NCI-H2196 treated with DMSO at 0.1 percent for 48 hours (cell line): ENCODE measurements around the gene KCNS1.

Experiments used
- DNase-seq: peaks from one replicate; lab custom pipeline; 2025; ENCODE audit not compliant: unreplicated experiment; lab: John Stamatoyannopoulos, UW

Gene KCNS1

GRCh38 chr20:45051204-45052060, 49.5 kb downstream of the KCNS1 start:
- DNase-seq = no peak

- DNase-seq = no peak
Observed at GRCh38 chr20:45049904-45050471, 50.9 kb downstream of the KCNS1 start.

GRCh38 chr20:45049438-45049837, 51.5 kb downstream of the KCNS1 start:
- no peak for DNase-seq

- no peak for DNase-seq
Observed at GRCh38 chr20:45047581-45048119, 53.3 kb downstream of the KCNS1 start.

- no peak for DNase-seq
Observed at GRCh38 chr20:45044601-45045000, 56.3 kb downstream of the KCNS1 start.

- DNase-seq = peak; percentile 67
Observed at GRCh38 chr20:45044084-45044573, 56.8 kb downstream of the KCNS1 start.

GRCh38 chr20:45042978-45043377, 57.9 kb downstream of the KCNS1 start:
- DNase-seq = no peak
